Keratinocyte (primary cell): ENCODE results near the gene CDC20. TPM values are rescaled to one million over a fixed set of nuclear protein-coding genes. Genes with fewer than 3 reads are reported as not detected.

ENCODE experiments used
- DNase-seq: peaks from one replicate; pipeline ENCODE4 v3.0.0-alpha.2; 2011; ENCODE audit warnings: low read depth, missing footprints, low spot score
- FAIRE-seq: peaks from 2 replicates; lab custom pipeline; 2011; peaks lifted over from hg19 to GRCh38; lab: Jason Lieb, UNC
- H2AFZ ChIP-seq: 2 replicates; pipeline ENCODE4 v1.6.0; 2012; ENCODE audit warnings: low read length, control low read depth, inconsistent platforms; ENCODE audit not compliant: control insufficient read depth
- H3K27ac ChIP-seq: 2 replicates; pipeline ENCODE4 v1.5.1; 2011; ENCODE audit warnings: low read length; ENCODE audit not compliant: control insufficient read depth, insufficient read depth
- H3K27me3 ChIP-seq: 3 replicates; pipeline ENCODE4 v1.6.0; 2011; ENCODE audit warnings: low read length; ENCODE audit not compliant: control insufficient read depth, insufficient read depth; ENCODE audit errors: extremely low read depth
- H3K36me3 ChIP-seq, 2 experiments: 2 replicates in 1 of 2; 3 replicates in 1 of 2; pipeline ENCODE4 v1.5.1; 2011; ENCODE audit warnings: low read length in 2 of 2, mild to moderate bottlenecking in 1 of 2; ENCODE audit not compliant: control insufficient read depth in 2 of 2, insufficient read depth in 2 of 2; ENCODE audit errors: extremely low read depth in 1 of 2
- H3K4me1 ChIP-seq: 3 replicates; pipeline ENCODE4 v1.5.1; 2011; ENCODE audit warnings: low read length; ENCODE audit not compliant: control insufficient read depth, insufficient read depth; ENCODE audit errors: extremely low read depth
- H3K4me2 ChIP-seq: 3 replicates; pipeline ENCODE4 v1.6.0; 2011; ENCODE audit warnings: low read depth, low read length; ENCODE audit not compliant: control insufficient read depth, insufficient read depth; ENCODE audit errors: extremely low read depth
- H3K4me3 ChIP-seq, 3 experiments: fragments of 200-600 bp in 1 of 3; sonication (generic) in 1 of 3; 2 replicates in 2 of 3; 3 replicates in 1 of 3; pipeline ENCODE4 v1.5.1; 2011 to 2016; ENCODE audit warnings: low read length in 3 of 3, mild to moderate bottlenecking in 3 of 3, control low read depth in 2 of 3, inconsistent platforms in 1 of 3, low read depth in 1 of 3, mixed read lengths in 1 of 3, mixed run types in 1 of 3, moderate library complexity in 1 of 3; ENCODE audit not compliant: control insufficient read depth in 2 of 3, insufficient read depth in 2 of 3; ENCODE audit errors: extremely low read depth in 1 of 3
- H3K79me2 ChIP-seq: 2 replicates; pipeline ENCODE4 v1.6.0; 2012; ENCODE audit warnings: low read length; ENCODE audit not compliant: control insufficient read depth, insufficient read depth
- H3K9ac ChIP-seq: 3 replicates; pipeline ENCODE4 v1.6.0; 2011; ENCODE audit warnings: low read length; ENCODE audit not compliant: control insufficient read depth, insufficient read depth; ENCODE audit errors: extremely low read depth
- H3K9me1 ChIP-seq: 3 replicates; pipeline ENCODE4 v1.6.0; 2011; ENCODE audit warnings: low read length; ENCODE audit not compliant: control insufficient read depth, insufficient read depth; ENCODE audit errors: extremely low read depth
- H3K9me3 ChIP-seq: 2 replicates; pipeline ENCODE4 v1.5.1; 2012; ENCODE audit warnings: low read depth, low read length; ENCODE audit not compliant: control insufficient read depth
- H4K20me1 ChIP-seq: 3 replicates; pipeline ENCODE4 v1.6.0; 2011; ENCODE audit warnings: low read length; ENCODE audit not compliant: control insufficient read depth, insufficient read depth; ENCODE audit errors: extremely low read depth
- EZH2 ChIP-seq: IDR thresholded peaks from one replicate; pipeline ENCODE4 v1.6.1; 2012; ENCODE audit warnings: inconsistent platforms, mild to moderate bottlenecking, low read length, moderate library complexity
- dilution Hi-C: fragments of 300-500 bp; cut with MboI; formaldehyde crosslinking; loops from one replicate; pipeline ENCODE4 v1.7.0; 2020; ENCODE audit warnings: low sequenced_read_pairs; ENCODE audit not compliant: extremely low pct_ligation_motif_present
- polyA plus RNA-seq, 5 experiments: library from polyadenylated mRNA; depleted of rRNA in 3 of 5; stranded (reverse) in 3 of 5; stranded (forward) in 1 of 5; unstranded in 1 of 5; fragments of >200 nt; gene quantifications; 1 replicate in 1 of 5; 2 replicates in 3 of 5; 3 replicates in 1 of 5; pipeline versions ENCODE4 v1.2.1 to v1.2.3, GENCODE V29; 2011 to 2012; ENCODE audit warnings: missing spikeins in 2 of 5, low read depth in 1 of 5, low replicate concordance in 1 of 5
- TF ChIP-seq, protein P1 (sequence below), 3 experiments: IDR thresholded peaks in 1 of 3; conservative IDR thresholded peaks in 1 of 3; optimal IDR thresholded peaks in 1 of 3; 2 replicates in 2 of 3; 3 replicates in 1 of 3; pipeline versions ENCODE3 to v1.5.1; 2011; ENCODE audit warnings: low read length in 3 of 3, mild to moderate bottlenecking in 3 of 3, moderate library complexity in 2 of 3, control low read depth in 1 of 3, inconsistent platforms in 1 of 3; ENCODE audit not compliant: insufficient read depth in 2 of 3; ENCODE audit errors: extremely low read depth in 1 of 3

Gene CDC20
- polyA plus RNA-seq, 1 donor (not counting 4 experiments of a cell fraction or from before 2014, with no cell fraction given): 84.2 TPM

DNA sequence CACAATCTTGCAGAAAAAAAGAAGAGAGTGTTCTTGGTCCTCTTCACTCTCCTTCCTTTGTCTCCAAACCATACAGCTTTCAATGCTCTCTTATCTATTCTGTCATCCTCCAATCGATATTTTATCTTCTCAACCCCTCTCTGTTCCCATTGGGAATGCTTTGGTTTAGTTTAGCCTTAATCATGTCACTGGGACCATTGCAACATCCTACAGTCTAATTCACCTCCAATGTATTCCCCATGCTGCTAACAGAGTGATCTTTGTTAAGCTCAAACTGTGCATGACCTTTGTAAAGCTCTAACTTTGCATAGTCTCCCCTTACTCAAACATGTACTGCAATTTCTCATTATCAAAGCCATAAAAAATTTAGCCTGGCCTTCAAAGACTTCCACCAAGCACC is 18.2 kb upstream of the CDC20 start:
- no peaks in the 10 kb centered on the region for H3K4me1 ChIP-seq
- no peaks in the 10 kb centered on the region for H4K20me1 ChIP-seq
- no peaks in the 10 kb centered on the region for H3K9me3 ChIP-seq
- H3K4me2 ChIP-seq: no peak overlapping the region
- H2AFZ ChIP-seq: no peak overlapping the region
- H3K79me2 ChIP-seq: no peaks in the 10 kb centered on the region
- peaks cover 10% of the 10 kb centered on the region for H3K27me3 ChIP-seq
- H3K27ac ChIP-seq: no peak overlapping the region
- H3K9ac ChIP-seq: no peak overlapping the region
- no peak overlapping the region for H3K4me3 ChIP-seq
- FAIRE-seq (no peak), DNase-seq (no peak)
- TF ChIP-seq EZH2: no peak
- TF ChIP-seq, protein P1, sequence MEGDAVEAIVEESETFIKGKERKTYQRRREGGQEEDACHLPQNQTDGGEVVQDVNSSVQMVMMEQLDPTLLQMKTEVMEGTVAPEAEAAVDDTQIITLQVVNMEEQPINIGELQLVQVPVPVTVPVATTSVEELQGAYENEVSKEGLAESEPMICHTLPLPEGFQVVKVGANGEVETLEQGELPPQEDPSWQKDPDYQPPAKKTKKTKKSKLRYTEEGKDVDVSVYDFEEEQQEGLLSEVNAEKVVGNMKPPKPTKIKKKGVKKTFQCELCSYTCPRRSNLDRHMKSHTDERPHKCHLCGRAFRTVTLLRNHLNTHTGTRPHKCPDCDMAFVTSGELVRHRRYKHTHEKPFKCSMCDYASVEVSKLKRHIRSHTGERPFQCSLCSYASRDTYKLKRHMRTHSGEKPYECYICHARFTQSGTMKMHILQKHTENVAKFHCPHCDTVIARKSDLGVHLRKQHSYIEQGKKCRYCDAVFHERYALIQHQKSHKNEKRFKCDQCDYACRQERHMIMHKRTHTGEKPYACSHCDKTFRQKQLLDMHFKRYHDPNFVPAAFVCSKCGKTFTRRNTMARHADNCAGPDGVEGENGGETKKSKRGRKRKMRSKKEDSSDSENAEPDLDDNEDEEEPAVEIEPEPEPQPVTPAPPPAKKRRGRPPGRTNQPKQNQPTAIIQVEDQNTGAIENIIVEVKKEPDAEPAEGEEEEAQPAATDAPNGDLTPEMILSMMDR (optimal IDR thresholded peaks at IDR 0.05 in 1 of 3, IDR thresholded peaks at IDR 0.05 in 1 of 3, conservative IDR thresholded peaks at IDR 0.05 in 1 of 3; ENCODE audit: extremely low read depth in 1 of 3, insufficient read depth in 2 of 3, low read length in 3 of 3): no peak
- no peaks in the 10 kb centered on the region for H3K36me3 ChIP-seq
- dilution Hi-C loops: no loop called here
- H3K9me1 ChIP-seq: no peaks in the 10 kb centered on the region

DNA sequence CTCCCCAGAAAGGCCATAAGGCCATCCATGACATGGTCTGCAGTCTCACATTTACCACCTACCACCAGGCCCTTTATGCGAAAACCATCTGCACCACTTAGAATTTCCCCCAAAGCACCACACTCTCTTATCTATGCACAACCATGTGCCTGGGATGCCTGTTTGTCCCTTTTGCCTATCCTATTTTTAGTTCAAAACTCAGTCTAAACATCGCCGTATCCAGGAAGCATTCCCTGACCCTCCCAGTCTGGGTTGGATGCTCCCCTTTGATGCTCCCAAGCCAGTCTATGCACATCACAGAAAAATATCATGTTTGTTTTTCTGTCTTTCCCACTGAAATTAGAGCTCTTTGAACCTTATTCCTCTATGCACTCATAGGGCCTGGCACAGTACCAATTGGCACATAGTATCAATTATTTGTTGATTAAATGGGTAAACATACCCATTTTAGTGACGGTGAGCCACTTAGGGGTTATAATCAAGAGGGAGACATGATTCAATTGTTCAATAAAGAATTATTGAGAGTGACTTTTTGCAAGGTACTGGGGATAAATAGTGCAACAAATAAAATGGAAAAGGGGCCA is 14.4 kb upstream of the CDC20 start:
- no peaks in the 10 kb centered on the region for H3K36me3 ChIP-seq
- no peak overlapping the region for H3K27ac ChIP-seq
- peaks cover 4% of the 10 kb centered on the region for H3K27me3 ChIP-seq
- DNase-seq (no peak), FAIRE-seq (no peak)
- H3K4me3 ChIP-seq: no peak overlapping the region
- no peak overlapping the region for H2AFZ ChIP-seq
- no peaks in the 10 kb centered on the region for H3K79me2 ChIP-seq
- dilution Hi-C loops: no loop called here
- H3K9me1 ChIP-seq: no peaks in the 10 kb centered on the region
- no peaks in the 10 kb centered on the region for H3K9me3 ChIP-seq
- H3K4me1 ChIP-seq: peaks cover 10% of the 10 kb centered on the region
- H4K20me1 ChIP-seq: no peaks in the 10 kb centered on the region
- TF ChIP-seq, protein P1 (optimal IDR thresholded peaks at IDR 0.05 in 1 of 3, IDR thresholded peaks at IDR 0.05 in 1 of 3, conservative IDR thresholded peaks at IDR 0.05 in 1 of 3; ENCODE audit: extremely low read depth in 1 of 3, insufficient read depth in 2 of 3, low read length in 3 of 3): no peak
- TF ChIP-seq EZH2: no peak
- no peak overlapping the region for H3K4me2 ChIP-seq
- H3K9ac ChIP-seq: no peak overlapping the region
